GM08714 (cell line): ENCODE measurements around the gene EPM2A.

Experiments used
- H3K4me3 ChIP-seq: fragments of 200-500 bp; sonication (Bioruptor generic); 2 replicates; pipeline ENCODE4 v1.5.1; 2014; ENCODE audit warnings: mild to moderate bottlenecking, low read length, inconsistent platforms
- ZNF274 ChIP-seq: IDR thresholded peaks from 2 replicates; pipeline ENCODE4 v1.6.1; 2012; ENCODE audit warnings: mild to moderate bottlenecking, low read depth, low read length

EPM2A gene

DNA sequence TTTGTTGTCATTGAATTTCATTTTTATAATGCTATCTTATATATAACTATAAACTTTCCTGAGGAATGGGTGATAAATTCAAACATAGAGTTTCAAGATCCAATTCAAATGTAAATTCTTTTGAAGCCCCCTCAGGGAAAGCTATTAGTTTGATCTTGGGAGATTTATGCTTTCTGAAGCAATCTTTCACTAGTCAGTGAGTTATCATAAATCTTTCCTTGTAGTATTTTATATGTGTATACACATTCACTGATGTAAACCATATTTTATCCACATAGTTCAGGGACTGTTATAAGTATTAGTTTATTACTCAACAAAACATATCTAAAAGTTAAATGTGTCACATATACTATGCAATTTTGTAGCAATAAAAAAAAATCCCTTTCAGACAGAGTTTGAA is 2.9 kb upstream of the EPM2A start:
- no peak overlapping the region for H3K4me3 ChIP-seq
- no peak for TF ChIP-seq ZNF274

DNA sequence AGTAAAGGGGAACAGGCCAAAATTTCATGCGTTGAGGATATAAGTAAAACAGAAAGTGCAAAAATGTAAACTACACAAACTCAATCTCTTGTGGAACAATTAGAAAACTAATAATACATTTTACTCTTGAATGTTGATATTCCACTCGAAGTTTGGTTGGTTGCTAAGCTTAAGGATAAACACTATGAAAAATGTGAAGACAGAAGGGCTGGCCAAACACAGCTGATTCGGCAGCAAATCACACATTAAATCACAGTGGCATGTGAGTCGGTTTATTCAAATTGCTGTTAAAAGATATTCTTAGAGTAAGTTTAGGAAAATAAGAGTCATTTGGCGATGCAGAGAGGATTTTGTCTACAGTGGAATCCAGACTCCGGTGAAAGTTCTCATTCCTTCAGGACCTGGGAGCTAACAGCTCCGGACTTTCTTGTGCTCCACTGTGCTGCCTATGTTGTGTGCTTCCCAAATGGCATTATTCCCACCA is 1.4 kb upstream of the EPM2A start:
- TF ChIP-seq ZNF274, result no peak
- no peak overlapping the region; the same call in none of the 2 replicates for H3K4me3 ChIP-seq

DNA sequence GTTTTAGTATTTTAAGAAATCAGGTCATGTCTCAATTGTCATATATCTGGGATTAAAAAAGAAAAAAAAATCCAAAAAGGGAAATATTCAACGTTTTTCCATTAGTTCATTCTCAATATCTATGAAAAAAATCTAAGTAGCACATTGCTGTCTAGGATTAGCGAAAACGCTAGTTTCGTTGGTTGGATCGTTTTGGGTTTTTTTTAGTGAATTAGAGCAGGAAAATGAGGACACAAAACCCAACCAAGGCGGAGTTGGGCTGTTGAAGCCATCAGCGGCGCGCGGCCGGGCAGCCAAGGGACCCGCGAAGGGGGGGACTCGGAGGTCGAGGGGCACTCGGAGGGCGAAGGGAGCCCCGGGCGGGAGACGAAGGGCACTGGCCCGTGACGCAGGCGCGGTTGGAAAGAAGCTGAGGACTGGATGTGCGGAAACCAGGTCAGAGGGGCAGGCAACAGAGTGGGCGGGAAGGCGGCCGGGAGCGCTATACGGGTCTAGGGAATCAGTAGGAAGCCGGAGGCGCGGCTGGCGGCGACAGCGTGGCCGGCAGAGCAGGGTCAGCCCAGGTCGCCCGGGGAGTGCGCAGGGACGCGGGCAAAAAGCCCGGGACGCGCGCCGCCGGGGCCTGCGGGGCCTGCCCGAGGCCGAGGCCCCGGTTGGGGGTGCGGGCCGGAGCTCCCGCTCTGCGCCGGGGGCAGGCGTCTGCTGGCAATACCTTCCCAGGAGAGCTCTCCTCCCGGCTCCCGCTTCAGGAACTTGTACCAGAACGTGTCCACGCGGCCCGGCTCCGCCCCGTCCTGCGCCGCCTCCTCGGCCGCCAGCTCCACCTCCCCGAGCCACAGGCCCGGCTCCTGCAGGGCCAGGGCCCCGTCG is 599 bp downstream of the EPM2A start:
- TF ChIP-seq ZNF274, result no peak
- peak overlapping the region; percentile 95 for H3K4me3 ChIP-seq

DNA sequence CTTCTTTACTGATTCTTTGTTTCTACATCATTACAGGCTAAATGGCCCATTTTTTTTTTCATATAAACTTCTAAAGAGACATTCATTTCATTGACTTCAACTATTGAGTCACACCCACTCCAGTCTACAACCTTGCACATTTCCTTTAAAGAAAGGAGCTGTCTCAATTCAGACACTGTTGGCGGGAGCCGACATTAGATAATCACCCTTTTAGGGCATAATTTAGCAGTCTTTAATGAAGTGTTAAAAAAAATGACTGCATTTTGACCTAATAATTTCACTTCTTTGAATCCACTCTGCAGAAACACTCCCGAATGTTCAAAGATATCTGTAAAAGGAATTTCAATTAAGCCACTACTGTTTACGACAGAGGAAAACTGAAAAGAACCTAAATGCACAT is 1.5 kb downstream of the EPM2A start:
- H3K4me3 ChIP-seq, result peak overlapping the region; percentile 95; the same call in 1 of the 2 replicates
- no peak for TF ChIP-seq ZNF274

DNA sequence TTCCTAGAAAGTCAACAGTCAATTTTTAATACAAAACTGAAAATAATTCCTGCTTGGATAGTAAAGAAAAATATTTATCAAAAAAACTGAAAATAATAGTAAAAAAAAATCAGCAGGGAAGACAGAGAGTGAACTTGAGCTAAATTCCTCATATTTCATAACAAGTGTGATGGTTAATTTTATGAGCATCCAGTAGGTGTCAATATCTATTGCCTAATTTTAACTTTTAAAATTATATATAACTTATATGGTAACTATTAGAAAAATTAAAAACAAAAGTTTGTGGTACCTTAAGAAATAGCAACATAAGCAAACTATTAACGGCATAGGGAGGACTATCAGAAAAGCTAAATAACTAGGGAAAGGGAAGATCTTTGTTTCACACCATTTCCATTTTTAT is 2.1 kb downstream of the EPM2A start:
- H3K4me3 ChIP-seq, result no peak overlapping the region
- no peak for TF ChIP-seq ZNF274

DNA sequence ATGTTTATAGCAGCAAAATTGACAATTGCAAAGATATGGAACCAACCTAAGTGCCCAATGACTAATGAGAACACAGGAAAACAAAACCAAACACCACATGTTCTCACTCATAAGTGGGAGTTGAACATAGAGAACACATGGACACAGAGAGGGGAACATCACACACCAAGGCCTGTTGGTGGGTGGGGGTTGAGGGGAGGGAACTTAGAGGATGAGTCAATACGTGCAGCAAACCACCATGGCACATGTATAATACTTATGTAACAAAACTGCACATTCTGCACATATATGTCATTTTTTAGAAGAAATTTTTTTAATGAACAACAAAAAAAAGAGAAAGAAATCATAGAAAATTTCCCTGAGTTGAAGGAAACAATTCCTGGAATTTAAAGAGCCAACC is 3.9 kb downstream of the EPM2A start:
- no peak overlapping the region for H3K4me3 ChIP-seq
- no peak for TF ChIP-seq ZNF274

DNA sequence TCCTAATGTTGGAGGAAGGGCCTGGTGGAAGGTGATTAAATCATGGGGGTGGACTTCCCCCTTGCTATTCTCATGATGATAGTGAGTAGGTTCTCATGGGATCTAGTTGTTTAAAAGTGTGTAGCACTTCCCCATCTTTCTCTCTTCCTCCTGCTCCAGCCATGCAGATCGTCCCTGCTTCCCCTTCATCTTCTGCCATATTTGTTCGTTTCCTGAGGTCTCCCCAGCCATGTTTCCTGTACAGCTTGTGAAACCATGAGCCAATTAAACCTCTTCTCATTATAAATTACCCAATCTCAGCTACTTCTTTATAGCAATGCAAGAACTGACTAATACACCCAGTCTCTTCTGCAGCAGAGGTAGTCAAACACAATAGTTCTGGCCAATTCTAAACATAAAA is 5.4 kb downstream of the EPM2A start:
- no peak overlapping the region for H3K4me3 ChIP-seq
- TF ChIP-seq ZNF274, result no peak

DNA sequence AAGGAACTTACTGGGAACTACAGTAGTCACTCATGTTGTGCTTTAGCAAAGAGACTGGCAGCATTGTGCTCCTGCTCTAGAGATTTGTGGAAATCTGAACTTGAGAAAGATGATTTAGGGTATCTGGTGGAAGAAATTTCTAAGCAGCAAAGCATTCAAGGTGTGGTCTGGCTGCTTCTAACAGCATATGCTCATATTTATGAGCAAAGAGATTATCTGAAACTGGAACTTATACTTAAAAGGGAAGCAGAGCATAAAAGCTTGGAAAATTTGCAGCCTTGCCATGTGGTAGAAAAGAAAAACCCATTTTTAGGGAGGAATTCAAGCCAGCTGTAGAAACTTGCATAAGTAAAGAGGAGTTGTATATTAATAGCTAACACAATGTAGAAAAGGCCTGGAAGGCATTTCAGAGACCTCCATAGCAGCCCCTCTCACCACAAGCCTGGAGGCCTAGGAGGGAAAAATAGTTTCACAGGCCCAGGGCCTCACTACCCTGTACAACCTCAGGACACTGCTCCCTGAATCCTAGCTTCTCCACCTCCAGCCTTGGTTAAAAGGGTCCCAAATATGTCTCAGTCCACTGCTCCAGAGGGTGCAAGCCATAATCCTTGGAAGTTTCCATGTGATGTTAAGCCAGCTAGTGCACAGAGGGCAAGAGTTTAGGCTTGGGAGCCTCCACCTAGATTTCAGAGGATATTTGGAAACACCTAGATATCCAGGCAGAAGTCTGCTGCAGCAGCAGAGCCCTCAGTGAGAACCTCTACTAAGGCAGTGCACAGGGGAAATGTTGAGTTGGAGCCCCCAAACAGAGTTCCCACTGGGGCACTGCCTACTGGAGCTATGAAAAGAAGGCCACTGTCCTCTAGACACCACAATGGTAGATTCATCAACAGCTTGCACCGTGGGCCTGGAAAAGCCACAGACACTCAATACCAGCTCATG is 6.6 kb downstream of the EPM2A start:
- TF ChIP-seq ZNF274, result no peak
- no peak overlapping the region for H3K4me3 ChIP-seq

DNA sequence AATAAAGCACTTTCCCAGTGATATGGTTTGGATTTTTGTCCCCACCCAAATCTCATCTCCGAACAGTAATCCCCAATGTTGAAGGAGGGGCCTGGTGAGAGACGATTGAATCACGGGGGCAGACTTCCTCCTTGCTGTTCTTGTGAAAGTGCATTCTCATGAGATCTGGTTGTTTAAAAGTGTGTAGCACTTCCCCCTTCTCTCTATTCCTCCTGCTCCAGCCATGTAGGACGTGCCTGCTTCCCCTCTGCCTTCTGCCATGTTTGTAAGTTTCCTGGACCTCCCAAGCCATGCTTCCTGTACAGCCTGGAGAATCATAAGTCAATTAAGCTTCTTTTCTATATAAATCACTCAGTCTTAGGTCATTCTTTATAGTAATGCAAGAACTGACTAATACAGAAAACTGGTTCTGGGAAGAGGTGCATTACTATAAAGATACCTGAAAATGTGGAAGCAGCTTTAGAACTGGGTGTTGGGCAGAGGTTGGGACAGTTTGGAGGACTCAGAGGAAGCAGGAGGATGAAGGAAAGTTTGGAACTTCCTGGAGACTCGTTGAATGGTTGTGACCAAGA is 7.4 kb downstream of the EPM2A start:
- no peak overlapping the region for H3K4me3 ChIP-seq
- TF ChIP-seq ZNF274, result no peak

DNA sequence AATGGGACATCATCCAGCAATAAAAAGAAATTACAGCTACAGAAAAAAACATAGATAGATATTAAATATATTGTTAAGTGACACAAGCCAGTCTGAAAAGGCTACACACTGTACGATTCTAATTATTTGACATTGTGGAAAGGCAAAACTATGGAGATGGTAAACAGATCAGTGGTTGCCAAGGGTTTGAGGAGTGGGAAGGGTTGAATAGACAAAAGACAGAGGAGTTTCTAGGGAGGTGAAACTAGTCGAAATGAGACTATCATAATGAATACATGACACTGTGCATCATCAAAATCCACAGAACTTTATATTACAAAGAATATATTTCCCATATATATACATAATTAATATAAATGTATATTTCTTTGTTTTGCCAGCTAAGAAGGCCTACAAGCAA is 9.8 kb downstream of the EPM2A start:
- H3K4me3 ChIP-seq, result no peak overlapping the region
- no peak for TF ChIP-seq ZNF274

DNA sequence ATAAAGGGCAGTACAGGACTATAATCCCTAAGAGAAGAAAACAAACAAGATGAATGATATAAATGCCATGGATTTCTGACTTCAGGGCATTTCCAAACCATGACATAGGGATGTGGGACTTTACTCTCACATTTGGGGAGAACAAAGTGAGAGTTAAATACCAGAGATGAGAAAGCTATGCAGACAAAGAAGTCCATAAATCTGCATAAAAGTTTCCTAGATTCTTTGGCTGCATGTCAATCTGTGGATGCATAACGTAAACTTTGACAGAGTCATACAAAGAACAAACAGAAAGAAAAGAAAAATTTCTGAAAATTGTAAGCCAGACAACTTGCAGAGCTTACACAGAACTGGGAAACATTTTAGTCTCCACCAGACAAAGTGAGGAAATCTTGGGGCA is 11.7 kb downstream of the EPM2A start:
- H3K4me3 ChIP-seq, result no peak overlapping the region
- TF ChIP-seq ZNF274, result no peak

DNA sequence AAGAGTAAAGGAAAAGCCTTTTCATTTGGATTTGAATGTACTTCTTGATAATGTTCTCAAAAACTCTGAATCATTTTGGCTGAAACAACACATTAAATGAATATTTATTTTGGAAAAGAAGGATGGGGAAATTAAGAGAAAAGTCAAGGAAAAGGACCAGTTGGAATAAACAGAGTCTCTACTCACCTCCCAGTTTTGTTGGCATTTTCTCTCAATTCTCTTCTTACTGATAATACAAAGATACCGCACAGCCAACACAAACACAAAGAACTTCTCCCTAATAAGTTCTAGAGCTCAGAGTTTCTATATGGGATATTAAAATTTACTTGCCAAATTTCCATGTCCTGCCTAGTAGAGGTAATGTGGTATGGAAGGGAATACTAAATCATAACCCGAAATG is 13.1 kb downstream of the EPM2A start:
- no peak overlapping the region for H3K4me3 ChIP-seq
- TF ChIP-seq ZNF274, result no peak

DNA sequence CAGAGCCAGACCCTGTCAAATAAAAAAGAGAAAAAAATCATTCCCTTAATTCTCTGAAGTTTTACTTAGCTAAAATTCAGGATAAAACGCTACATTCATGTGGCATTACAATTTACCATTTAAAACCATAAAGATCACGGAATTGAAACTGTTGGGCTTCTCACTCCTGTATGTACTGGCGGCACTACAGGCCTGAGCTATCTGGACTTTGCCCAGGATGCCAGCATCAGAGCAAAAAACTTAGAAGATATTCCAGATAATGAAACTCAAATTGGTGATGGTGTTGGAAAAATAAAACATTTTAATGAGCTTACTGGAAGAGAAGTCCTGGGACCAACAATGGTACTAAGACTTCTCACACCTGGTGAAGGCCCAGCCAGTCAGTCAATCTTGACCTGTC is 14.2 kb downstream of the EPM2A start:
- TF ChIP-seq ZNF274, result no peak

DNA sequence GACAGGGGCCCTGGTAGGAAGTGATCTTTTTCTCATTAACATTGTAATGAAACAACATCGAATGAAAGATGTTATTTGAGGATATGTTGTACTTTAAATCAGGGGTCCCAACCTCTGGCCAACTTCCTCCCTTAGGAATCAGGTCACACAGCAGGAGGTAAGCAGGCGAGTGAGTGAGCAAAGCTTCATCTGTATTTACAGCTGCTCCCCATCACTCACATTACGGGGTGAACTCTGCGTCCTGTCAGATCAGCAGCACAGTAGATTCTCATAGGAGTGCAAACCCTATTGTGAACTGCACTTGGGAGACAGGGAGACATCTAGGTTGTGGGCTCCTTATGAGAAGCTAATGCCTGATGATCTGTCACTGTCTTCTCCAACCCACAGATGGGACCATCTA is 19.9 kb downstream of the EPM2A start:
- no peak overlapping the region for H3K4me3 ChIP-seq

More for the DNA sequence above, 14.2 kb downstream of the EPM2A start:
- H3K4me3 ChIP-seq, result no peak overlapping the region

More for the DNA sequence above, 19.9 kb downstream of the EPM2A start:
- TF ChIP-seq ZNF274, result no peak
